Neuron (in vitro differentiated cells): ENCODE results near the gene MKRN1.
"Not testable (repeated sequence)": the region's sequence is repeated elsewhere in the genome, so short reads cannot be mapped to it uniquely, and the experiment has no call there.

ENCODE experiments used
- H2AFZ ChIP-seq: one replicate; pipeline ENCODE4 v1.6.1; 2013; ENCODE audit warnings: low read depth, mild to moderate bottlenecking, inconsistent platforms, low read length, moderate library complexity
- H3K27me3 ChIP-seq: one replicate; pipeline ENCODE4 v1.6.1; 2013; ENCODE audit warnings: low read length; ENCODE audit not compliant: insufficient read depth
- H3K36me3 ChIP-seq: one replicate; pipeline ENCODE4 v1.6.1; 2013; ENCODE audit warnings: low read length; ENCODE audit not compliant: insufficient read depth
- H3K4me1 ChIP-seq: one replicate; pipeline ENCODE4 v1.6.1; 2013; ENCODE audit warnings: low read length; ENCODE audit not compliant: insufficient read depth
- H3K4me3 ChIP-seq: 2 replicates; pipeline ENCODE4 v1.5.1; 2013; ENCODE audit warnings: mild to moderate bottlenecking, low read length, moderate library complexity
- H3K9me3 ChIP-seq: one replicate; pipeline ENCODE4 v1.6.1; 2013; ENCODE audit warnings: low read length

MKRN1 gene

DNA sequence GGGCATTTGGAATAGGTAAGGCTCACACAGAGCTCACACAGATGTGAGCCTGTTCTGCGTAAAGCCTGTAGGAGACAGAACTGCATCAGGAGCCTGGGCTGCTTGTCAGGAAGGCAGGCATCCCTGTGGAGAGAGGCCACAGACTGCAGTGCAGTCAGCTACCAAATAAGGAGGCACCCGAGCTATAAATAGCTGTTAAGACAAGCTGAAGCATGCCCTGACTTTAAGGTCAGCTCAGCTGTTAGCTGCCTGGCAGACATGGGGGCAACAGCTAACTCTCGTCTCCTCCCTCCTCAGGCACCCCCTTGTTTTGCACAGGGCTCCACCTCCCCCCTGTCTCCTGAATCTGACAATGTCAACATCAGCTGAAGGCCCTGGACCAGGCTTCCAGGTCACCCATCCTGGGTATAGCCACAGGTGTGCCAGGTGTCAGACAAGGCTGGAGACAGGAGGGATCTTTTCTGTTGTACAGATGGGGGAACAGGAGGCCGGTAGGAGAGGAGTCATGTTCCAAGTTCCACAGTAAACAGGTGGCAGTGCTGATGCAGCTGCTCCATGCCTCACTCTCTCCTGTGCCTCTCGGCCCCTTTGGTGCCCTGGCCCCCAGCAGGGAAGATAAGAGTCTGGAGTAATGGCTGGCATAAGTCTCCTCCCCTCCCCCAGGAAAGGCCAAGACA lies 27.6 kb upstream of the MKRN1 start:
- no peaks in the 10 kb centered on the region for H3K27me3 ChIP-seq
- H3K4me3 ChIP-seq: no peak overlapping the region
- H3K4me1 ChIP-seq: peaks cover 11% of the 10 kb centered on the region
- no peaks in the 10 kb centered on the region for H3K36me3 ChIP-seq
- no peaks in the 10 kb centered on the region for H3K9me3 ChIP-seq
- H2AFZ ChIP-seq: no peak overlapping the region

- no peak overlapping the region for H3K4me3 ChIP-seq
- H3K9me3 ChIP-seq: no peaks in the 10 kb centered on the region
- no peak overlapping the region for H2AFZ ChIP-seq
- H3K4me1 ChIP-seq: peaks cover 8% of the 10 kb centered on the region
- H3K27me3 ChIP-seq: no peaks in the 10 kb centered on the region
- H3K36me3 ChIP-seq: no peaks in the 10 kb centered on the region
These were observed 22.7 kb upstream of the MKRN1 start for GRCh38 chr7:140501966-140502365.

GRCh38 chr7:140497807-140498206 lies 18.5 kb upstream of the MKRN1 start:
- H2AFZ ChIP-seq, H3K27me3 ChIP-seq, H3K4me1 ChIP-seq, H3K4me3 ChIP-seq, H3K9me3 ChIP-seq, H3K36me3 ChIP-seq: not testable (repeated sequence)

DNA sequence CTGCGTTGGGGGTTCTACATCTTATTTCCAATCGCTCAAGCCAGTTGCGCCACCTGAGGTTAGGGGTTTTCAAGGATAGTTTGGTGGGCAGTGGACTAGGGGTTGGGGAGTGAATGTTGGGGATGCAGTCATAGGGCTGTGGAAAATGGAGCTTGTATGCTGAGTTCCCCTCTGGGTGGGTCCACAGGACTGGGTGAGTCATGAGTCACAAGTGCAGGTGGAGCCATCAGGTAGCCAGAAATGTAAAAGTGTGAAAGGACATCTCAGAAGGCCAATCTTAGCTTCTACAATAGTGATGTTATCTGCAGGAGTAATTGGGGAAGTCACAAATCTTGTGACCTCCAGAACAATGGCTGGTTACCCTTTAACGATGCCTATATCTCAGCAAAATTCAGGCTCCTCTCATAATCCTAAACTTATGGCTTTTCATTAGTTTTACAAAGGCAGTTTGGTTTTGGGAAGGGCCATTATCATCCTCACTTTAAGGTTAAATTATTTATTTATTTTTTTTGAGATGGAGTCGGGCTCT lies 18.0 kb upstream of the MKRN1 start:
- H3K36me3 ChIP-seq: no peaks in the 10 kb centered on the region
- H3K4me3 ChIP-seq: no peak overlapping the region
- H2AFZ ChIP-seq: no peak overlapping the region
- H3K27me3 ChIP-seq: no peaks in the 10 kb centered on the region
- no peaks in the 10 kb centered on the region for H3K9me3 ChIP-seq
- H3K4me1 ChIP-seq: no peaks in the 10 kb centered on the region

GRCh38 chr7:140495514-140496097 lies 16.3 kb upstream of the MKRN1 start:
- Histone ChIP-seq H3K4me3 (no peak overlapping the region), H3K27me3 (no peaks in the 10 kb centered on the region), H3K4me1 (no peaks in the 10 kb centered on the region), H2AFZ (no peak overlapping the region), H3K36me3 (no peaks in the 10 kb centered on the region), H3K9me3 (no peaks in the 10 kb centered on the region)

DNA sequence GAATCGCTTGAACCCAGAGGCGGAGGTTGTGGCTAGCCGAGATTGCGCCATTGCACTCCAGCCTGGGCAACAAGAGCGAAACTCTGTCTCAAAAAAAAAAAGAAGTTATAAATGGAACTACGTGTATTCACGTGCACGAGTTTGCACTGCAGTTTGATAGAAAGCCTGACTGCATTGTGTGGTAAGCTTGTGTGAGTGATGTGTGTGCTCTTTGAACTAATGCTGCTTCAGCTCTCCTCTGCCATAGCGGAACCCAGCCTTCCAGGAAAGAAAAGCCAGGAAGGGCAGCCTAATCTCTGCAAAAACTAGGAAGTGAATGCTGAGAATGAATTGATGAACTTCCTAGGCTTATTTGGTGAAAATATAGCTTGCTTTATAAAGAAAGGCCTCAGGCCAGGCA lies 15.6 kb upstream of the MKRN1 start:
- H3K27me3 ChIP-seq: no peaks in the 10 kb centered on the region
- no peaks in the 10 kb centered on the region for H3K9me3 ChIP-seq
- no peaks in the 10 kb centered on the region for H3K36me3 ChIP-seq
- H3K4me3 ChIP-seq: no peak overlapping the region
- H3K4me1 ChIP-seq: no peaks in the 10 kb centered on the region
- H2AFZ ChIP-seq: no peak overlapping the region

GRCh38 chr7:140489026-140489359 lies 9.7 kb upstream of the MKRN1 start:
- no peak overlapping the region for H3K4me3 ChIP-seq
- no peaks in the 10 kb centered on the region for H3K27me3 ChIP-seq
- H2AFZ ChIP-seq: no peak overlapping the region
- H3K9me3 ChIP-seq: no peaks in the 10 kb centered on the region
- peaks cover 5% of the 10 kb centered on the region for H3K4me1 ChIP-seq
- no peaks in the 10 kb centered on the region for H3K36me3 ChIP-seq

- Histone ChIP-seq H3K36me3 (no peaks in the 10 kb centered on the region), H2AFZ (peak overlapping the region; percentile 54), H3K27me3 (no peaks in the 10 kb centered on the region), H3K4me3 (no peak overlapping the region), H3K9me3 (no peaks in the 10 kb centered on the region), H3K4me1 (peaks cover 5% of the 10 kb centered on the region)
These were observed 6.4 kb upstream of the MKRN1 start for GRCh38 chr7:140485500-140486265.

- Histone ChIP-seq H2AFZ (peak overlapping the region; percentile 54), H3K36me3 (no peaks in the 10 kb centered on the region), H3K4me3 (no peak overlapping the region), H3K9me3 (no peaks in the 10 kb centered on the region), H3K4me1 (peaks cover 5% of the 10 kb centered on the region), H3K27me3 (no peaks in the 10 kb centered on the region)
These were observed 5.7 kb upstream of the MKRN1 start for GRCh38 chr7:140484951-140485499.

GRCh38 chr7:140484479-140484878 lies 5.2 kb upstream of the MKRN1 start:
- Histone ChIP-seq H3K9me3 (no peaks in the 10 kb centered on the region), H3K36me3 (no peaks in the 10 kb centered on the region)

DNA sequence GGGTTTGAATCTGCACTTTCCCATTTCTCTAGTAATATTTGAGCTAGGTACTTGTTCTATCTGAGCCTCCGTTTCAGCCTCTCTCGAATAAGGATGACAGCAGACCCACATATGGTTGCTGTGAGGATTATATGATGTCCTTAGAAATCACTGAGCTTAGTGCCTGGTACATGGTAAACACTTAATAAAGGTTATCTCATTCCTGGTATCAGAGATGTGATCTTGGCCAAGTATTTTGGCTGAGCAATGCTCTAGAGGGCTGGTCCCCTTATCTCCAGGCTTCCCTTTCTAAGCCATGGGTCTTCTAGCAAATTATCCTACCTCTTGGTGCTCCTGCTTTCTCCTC lies 407 bp upstream of the MKRN1 start:
- Histone ChIP-seq H3K36me3 (no peaks in the 10 kb centered on the region), H3K9me3 (no peaks in the 10 kb centered on the region), H3K4me3 (peak overlapping the region; percentile 63), H2AFZ (peak overlapping the region; percentile 82), H3K27me3 (no peaks in the 10 kb centered on the region), H3K4me1 (peaks cover 18% of the 10 kb centered on the region)

More at GRCh38 chr7:140484479-140484878, 5.2 kb upstream of the MKRN1 start:
- Histone ChIP-seq H3K4me3 (no peak overlapping the region), H3K4me1 (peaks cover 5% of the 10 kb centered on the region), H2AFZ (no peak overlapping the region), H3K27me3 (no peaks in the 10 kb centered on the region)

DNA sequence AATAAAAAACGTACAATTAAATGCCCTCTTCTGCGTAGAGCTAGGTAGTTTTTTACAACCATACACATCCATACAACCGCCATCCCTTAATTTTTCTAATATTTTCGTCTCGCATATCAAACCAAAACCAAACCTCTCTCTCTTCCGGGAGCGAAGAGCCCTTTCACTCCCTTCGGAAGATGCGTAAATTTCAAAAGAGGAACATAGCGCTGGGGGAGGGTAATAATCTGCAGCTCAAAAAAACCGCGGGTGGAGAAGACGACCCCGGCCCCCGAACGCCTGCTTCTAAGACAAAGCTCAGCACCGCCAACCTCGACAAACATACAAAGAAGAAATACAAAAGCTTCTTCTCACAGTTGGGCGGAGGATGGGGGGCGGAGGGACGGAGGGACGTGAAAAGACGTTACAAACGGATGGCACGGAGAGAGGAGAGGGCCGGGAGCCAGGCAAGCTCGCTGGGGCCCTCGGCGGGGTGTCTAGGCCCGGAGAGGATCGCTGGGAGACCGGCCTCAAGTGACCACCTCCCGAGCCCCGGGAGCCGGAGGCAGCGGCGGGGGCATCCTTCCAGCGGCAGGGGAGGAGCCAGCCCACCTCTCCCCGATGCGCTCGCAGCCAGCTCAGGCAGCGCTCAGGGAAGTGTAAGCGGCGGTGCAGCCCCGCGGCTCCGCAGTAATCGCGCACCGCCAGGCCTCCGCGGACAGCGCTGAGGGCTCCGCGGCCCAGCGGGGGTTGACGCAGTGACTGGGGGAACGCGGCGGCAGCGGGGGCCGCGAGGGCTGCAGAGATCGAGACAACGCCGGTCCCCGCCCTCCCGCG lies 851 bp downstream of the MKRN1 start:
- Histone ChIP-seq H3K4me3 (peak overlapping the region; percentile 63), H3K27me3 (no peaks in the 10 kb centered on the region), H3K4me1 (peaks cover 17% of the 10 kb centered on the region), H3K9me3 (no peaks in the 10 kb centered on the region), H3K36me3 (no peaks in the 10 kb centered on the region), H2AFZ (peak overlapping the region; percentile 76)
